ENCODE data around the gene SEMA4B. TPM values are rescaled to one million over a fixed set of nuclear protein-coding genes. Genes with fewer than 3 reads are reported as not detected.

SEMA4B gene
- total RNA-seq, 1 donor from 2014 or later = 31.8 TPM

DNA sequence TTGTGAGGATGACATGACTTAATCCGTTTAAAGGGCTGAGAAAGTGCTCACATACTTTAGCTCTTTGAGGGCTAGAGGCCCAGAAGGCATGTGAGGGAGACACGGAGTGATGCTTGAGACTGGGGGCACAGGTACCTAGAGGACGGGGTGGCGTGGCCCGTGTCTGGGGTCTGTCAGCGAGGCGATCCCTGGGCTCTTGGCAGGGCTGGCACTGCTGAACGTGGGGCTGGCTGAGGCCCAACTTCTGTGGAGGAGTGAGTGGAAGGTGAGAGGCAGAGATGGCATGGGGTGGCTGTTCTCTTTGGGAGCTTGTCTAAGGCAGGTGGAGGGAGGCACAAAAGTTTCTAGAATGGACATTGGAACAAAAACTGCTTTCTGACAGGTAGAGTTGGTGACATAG, 9.5 kb downstream of the SEMA4B start:
- Mint-ChIP-seq H3K36me3 (ENCODE audit: unreplicated experiment) (peaks cover 5% of the 10 kb centered on the region), H3K27ac (ENCODE audit: unreplicated experiment) (peak overlapping the region; percentile 52), H3K9me3 (ENCODE audit: unreplicated experiment) (peaks cover 5% of the 10 kb centered on the region), H3K27me3 (ENCODE audit: unreplicated experiment) (peaks cover 12% of the 10 kb centered on the region), H3K4me3 (ENCODE audit: unreplicated experiment) (no peak overlapping the region), H3K4me1 (ENCODE audit: low read depth, unreplicated experiment) (peaks cover 4% of the 10 kb centered on the region)
- TF ChIP-seq, protein P1, sequence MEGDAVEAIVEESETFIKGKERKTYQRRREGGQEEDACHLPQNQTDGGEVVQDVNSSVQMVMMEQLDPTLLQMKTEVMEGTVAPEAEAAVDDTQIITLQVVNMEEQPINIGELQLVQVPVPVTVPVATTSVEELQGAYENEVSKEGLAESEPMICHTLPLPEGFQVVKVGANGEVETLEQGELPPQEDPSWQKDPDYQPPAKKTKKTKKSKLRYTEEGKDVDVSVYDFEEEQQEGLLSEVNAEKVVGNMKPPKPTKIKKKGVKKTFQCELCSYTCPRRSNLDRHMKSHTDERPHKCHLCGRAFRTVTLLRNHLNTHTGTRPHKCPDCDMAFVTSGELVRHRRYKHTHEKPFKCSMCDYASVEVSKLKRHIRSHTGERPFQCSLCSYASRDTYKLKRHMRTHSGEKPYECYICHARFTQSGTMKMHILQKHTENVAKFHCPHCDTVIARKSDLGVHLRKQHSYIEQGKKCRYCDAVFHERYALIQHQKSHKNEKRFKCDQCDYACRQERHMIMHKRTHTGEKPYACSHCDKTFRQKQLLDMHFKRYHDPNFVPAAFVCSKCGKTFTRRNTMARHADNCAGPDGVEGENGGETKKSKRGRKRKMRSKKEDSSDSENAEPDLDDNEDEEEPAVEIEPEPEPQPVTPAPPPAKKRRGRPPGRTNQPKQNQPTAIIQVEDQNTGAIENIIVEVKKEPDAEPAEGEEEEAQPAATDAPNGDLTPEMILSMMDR (IDR thresholded peaks at IDR 0.05; ENCODE audit: partially characterized antibody, unreplicated experiment) = no peak
- no peak for DNase-seq

DNA sequence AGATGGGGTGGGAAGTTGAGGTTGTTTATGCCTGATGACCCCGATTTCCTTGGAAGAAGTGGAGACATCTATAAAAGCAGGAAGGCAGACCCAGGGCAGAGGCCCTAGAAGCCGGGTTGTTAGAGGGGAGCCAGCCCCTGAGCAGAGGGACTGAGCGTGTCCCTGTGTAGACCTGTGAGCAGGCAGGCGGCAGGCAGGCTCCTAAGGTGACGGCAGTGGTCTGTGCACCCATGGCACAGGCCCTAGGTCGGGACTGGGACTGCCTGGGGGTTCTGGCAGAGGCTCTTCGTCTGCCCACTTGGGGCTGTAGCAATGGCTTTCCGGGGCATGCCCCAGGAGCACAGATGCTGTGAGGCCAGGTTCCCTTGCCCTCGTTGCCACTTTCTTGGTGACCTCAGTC, 9.9 kb downstream of the SEMA4B start:
- Mint-ChIP-seq H3K36me3 (ENCODE audit: unreplicated experiment) (peaks cover 5% of the 10 kb centered on the region), H3K27me3 (ENCODE audit: unreplicated experiment) (peaks cover 12% of the 10 kb centered on the region), H3K4me1 (ENCODE audit: low read depth, unreplicated experiment) (peaks cover 4% of the 10 kb centered on the region), H3K27ac (ENCODE audit: unreplicated experiment) (peak overlapping the region; percentile 52), H3K9me3 (ENCODE audit: unreplicated experiment) (peaks cover 5% of the 10 kb centered on the region), H3K4me3 (ENCODE audit: unreplicated experiment) (no peak overlapping the region)
- no peak for DNase-seq
- TF ChIP-seq, protein P1 (IDR thresholded peaks at IDR 0.05; ENCODE audit: partially characterized antibody, unreplicated experiment) = no peak

DNA sequence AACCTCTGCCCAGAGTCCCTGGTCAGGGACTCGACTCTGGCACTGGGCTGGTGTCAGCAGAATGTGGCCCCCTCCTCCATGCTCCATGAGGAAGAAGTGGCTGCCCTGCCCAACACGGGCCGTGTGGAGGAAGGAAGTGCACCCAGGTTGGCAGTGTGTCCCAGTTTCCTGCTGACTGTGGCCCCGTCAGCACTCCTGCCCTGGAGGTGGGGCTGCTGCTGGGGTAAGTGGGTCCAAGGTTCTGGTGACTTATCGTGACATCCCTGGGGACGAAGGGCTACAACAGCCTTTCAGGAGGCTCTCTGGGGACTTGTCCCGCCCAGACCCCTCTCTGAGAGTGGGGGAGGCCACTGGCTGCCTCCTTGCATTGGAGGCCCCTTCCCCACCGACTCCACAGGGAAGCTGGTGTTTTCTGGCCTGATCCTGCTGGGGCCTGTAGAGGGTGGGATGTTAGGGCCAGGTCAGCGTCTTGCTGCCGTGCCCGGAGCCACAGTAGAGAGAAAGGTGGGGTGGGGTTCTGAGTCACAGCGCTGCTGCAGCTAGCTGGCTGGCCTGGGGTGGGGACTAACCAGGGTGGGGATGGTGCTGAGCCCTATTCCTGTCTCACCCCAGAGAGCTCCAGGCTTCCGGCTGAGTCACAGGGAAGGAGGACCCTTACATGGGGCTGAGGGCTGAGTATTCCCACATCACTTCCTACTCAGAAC, 10.5 kb downstream of the SEMA4B start:
- H3K36me3 Mint-ChIP-seq (ENCODE audit: unreplicated experiment) = peaks cover 5% of the 10 kb centered on the region
- TF ChIP-seq, protein P1 (IDR thresholded peaks at IDR 0.05; ENCODE audit: partially characterized antibody, unreplicated experiment) = no peak
- DNase-seq = no peak
- H3K9me3 Mint-ChIP-seq (ENCODE audit: unreplicated experiment) = peaks cover 3% of the 10 kb centered on the region
- peaks cover 12% of the 10 kb centered on the region for H3K27me3 Mint-ChIP-seq (ENCODE audit: unreplicated experiment)
- H3K4me1 Mint-ChIP-seq (ENCODE audit: low read depth, unreplicated experiment) = peaks cover 4% of the 10 kb centered on the region
- H3K4me3 Mint-ChIP-seq (ENCODE audit: unreplicated experiment) = no peak overlapping the region
- no peak overlapping the region for H3K27ac Mint-ChIP-seq (ENCODE audit: unreplicated experiment)

DNA sequence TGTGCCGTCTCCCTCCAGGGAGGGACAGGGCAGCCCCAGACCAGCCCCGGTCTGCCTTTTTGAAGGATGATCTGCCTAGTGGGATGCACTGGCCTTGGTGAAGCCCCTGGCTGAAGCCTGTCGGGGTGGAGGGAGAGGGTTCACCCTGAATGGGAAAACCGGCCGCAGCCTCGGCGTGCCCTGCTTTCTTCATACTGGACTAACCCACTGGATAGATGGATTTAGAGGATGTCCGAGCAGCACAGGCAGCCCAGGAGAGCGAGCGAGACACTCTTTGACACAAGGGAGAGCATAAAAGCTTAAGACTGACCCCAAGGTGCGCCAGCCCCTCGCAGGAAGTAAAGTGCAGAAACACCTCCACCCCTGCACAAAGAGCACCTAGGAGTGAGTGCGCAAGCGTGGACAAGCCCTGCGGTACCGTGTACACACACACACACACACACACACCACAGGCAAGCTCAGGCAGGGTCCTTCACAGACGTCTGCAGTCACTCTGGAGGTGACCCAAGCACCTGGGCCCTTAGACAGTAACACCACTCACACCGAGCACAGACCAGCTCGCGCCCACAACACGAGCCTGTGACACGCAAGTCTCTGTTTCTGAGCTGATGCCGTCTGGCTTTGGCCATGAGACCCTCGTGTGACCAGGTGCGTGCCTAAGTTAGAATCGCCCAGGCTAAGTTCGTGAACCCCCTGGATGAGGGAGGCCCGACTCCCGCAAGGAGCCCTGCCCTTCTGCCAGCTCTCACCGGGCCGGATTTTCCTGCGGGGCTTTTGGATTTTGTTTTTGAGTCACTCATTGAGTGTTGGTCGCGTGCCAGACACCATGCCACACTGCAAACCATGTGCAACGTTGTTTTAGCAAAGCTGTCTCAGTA, 11.3 kb downstream of the SEMA4B start:
- no peak for DNase-seq
- peaks cover 4% of the 10 kb centered on the region for H3K4me1 Mint-ChIP-seq (ENCODE audit: low read depth, unreplicated experiment)
- peaks cover 12% of the 10 kb centered on the region for H3K27me3 Mint-ChIP-seq (ENCODE audit: unreplicated experiment)
- no peak overlapping the region for H3K4me3 Mint-ChIP-seq (ENCODE audit: unreplicated experiment)
- peaks cover 5% of the 10 kb centered on the region for H3K36me3 Mint-ChIP-seq (ENCODE audit: unreplicated experiment)
- no peak overlapping the region for H3K27ac Mint-ChIP-seq (ENCODE audit: unreplicated experiment)
- TF ChIP-seq, protein P1 (IDR thresholded peaks at IDR 0.05; ENCODE audit: partially characterized antibody, unreplicated experiment) = no peak
- peaks cover 3% of the 10 kb centered on the region for H3K9me3 Mint-ChIP-seq (ENCODE audit: unreplicated experiment)
